ENCODE results near the gene PLCB1.

- TF ChIP-seq CTCF (IDR thresholded peaks at IDR 0.05) = no peak
- TF ChIP-seq POLR2A (IDR thresholded peaks at IDR 0.05) = no peak
Observed at GRCh38 chr20:8934362-8934761, 802.3 kb downstream of the PLCB1 start.

Data from Peyer's patch (tissue), 4 donors.